ENCODE results near the gene ATG10. TPM values are rescaled to one million over a fixed set of nuclear protein-coding genes. Genes with fewer than 3 reads are reported as not detected.
A peak's percentile ranks its signal among the peaks of the same experiment; 100 is the strongest.

Gene ATG10
- 1.7 and 2.8 TPM in 2 replicates for polyA plus RNA-seq (2011; rRNA removed)
- polyA minus RNA-seq (2011; rRNA and poly(A)+ RNA removed) = 0.76 and 1.9 TPM in 2 replicates

DNA sequence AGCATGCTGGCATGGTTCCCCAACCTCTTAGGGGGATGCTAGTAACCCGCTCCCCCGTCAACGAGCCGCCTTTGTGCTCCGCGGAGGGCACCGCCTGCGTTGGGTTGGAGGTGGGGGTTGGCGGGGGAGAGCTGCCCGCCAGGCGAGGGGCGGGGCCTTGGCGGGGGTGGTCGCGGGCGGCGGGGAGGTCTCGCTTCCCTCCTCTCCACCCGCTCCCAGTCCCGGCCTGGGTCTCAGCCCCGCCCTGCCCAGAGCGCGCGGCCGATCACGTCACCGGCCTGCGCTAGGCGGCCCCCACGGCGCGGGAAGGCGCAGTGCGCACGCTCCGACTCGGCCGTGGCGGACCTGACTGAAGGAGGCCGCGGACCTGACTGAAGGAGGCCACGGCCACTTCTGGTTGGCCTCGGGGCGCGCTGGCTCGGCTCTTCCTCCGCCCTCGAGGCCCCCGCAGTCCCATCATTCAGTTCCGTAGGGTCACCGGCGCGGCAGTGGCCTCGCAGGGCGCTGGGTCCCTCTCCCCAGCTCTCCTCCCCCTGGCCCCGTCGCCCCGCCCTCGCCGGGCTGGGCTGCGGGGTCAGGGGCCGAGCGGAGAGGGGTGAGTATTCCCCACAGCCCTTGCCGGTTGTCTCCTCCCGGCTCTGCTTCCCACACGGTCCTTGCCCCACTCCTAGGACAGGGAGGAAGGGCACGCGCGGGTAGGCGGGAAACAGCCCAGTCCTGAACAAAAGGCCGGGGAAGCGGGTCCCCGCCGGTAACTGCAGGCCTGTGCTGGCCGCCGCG, at the start of gene ATG10:
ATG10 (plus strand) TSS at position 312 of the 780 bp plus-strand sequence. CDS start 15,548 bp downstream, outside the sequence.
- peak; percentile 47 for DNase-seq (ENCODE audit: low read depth)
- Histone ChIP-seq H3K27me3 (ENCODE audit: control insufficient read depth, insufficient read depth, low read length) (no peaks in the 10 kb centered on the region), H3K36me3 (ENCODE audit: control insufficient read depth, insufficient read depth, low read length) (no peaks in the 10 kb centered on the region), H3K4me3 (ENCODE audit: low read depth, low read length) (peak within 1 kb of the TSS; percentile 78)
- TF ChIP-seq, protein P1, sequence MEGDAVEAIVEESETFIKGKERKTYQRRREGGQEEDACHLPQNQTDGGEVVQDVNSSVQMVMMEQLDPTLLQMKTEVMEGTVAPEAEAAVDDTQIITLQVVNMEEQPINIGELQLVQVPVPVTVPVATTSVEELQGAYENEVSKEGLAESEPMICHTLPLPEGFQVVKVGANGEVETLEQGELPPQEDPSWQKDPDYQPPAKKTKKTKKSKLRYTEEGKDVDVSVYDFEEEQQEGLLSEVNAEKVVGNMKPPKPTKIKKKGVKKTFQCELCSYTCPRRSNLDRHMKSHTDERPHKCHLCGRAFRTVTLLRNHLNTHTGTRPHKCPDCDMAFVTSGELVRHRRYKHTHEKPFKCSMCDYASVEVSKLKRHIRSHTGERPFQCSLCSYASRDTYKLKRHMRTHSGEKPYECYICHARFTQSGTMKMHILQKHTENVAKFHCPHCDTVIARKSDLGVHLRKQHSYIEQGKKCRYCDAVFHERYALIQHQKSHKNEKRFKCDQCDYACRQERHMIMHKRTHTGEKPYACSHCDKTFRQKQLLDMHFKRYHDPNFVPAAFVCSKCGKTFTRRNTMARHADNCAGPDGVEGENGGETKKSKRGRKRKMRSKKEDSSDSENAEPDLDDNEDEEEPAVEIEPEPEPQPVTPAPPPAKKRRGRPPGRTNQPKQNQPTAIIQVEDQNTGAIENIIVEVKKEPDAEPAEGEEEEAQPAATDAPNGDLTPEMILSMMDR (IDR thresholded peaks at IDR 0.05; ENCODE audit: insufficient read depth, low read depth, low read length) = no peak
- POLR2A ChIA-PET = interaction anchor here (0.6 kb wide), 1 partner anchor 120 kb away, joined by 4 read pairs; no protein-coding TSS in a partner anchor
- CTCF ChIA-PET = no interaction called here

DNA sequence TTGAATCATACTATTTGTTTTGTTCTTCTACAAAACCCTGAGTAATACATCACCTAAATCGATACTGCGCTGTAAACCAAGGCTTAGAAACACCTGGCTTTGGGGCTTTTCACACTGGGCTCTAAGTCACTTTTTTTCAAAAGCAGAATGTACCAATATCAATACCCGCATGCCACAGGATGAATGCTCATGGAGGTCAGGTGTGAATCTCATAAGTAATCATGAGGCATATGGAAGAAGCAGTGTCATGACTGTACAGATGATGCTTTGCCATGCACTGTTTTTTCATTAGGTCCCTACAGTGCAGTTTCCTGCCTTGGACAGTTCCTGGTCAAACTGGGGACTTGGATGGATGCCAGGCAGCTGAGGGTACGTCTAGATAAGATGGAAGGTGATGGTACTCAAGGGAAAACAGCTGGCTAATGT, 49.0 kb upstream of the ATG10 start:
- ChIA-PET CTCF (no interaction called here), POLR2A (no interaction called here)
- no peak overlapping the region for H3K4me3 ChIP-seq (ENCODE audit: low read depth, low read length)
- peaks cover 1% of the 10 kb centered on the region for H3K27me3 ChIP-seq (ENCODE audit: control insufficient read depth, insufficient read depth, low read length)
- H3K36me3 ChIP-seq (ENCODE audit: control insufficient read depth, insufficient read depth, low read length) = no peaks in the 10 kb centered on the region
- TF ChIP-seq, protein P1 (IDR thresholded peaks at IDR 0.05; ENCODE audit: insufficient read depth, low read depth, low read length) = no peak
- no peak for DNase-seq (ENCODE audit: low read depth)

DNA sequence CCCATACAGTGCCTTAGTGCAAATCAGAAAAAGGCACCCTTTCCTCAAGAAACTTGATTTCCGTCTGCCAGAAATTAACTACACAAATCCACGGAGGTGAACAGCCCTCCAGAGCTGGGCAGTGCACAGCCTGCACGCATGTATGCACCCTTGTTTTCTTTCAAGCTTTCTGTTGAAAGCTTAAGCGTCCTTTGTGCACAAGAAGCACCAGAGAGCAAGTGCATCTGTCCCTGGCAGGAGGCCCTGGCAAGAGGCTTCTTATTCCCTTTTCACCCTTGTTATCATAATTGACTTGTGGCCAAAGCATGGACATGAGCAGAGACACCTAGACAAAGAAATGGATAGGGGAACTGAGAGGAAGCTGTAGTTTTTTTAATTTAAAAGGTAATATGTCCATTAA, 47.4 kb upstream of the ATG10 start:
- no peaks in the 10 kb centered on the region; the same call in 1 of the 2 replicates for H3K27me3 ChIP-seq (ENCODE audit: control insufficient read depth, insufficient read depth, low read length)
- no peaks in the 10 kb centered on the region for H3K36me3 ChIP-seq (ENCODE audit: control insufficient read depth, insufficient read depth, low read length)
- no peak for DNase-seq (ENCODE audit: low read depth)
- H3K4me3 ChIP-seq (ENCODE audit: low read depth, low read length) = no peak overlapping the region
- ChIA-PET POLR2A (no interaction called here), CTCF (no interaction called here)
- TF ChIP-seq, protein P1 (IDR thresholded peaks at IDR 0.05; ENCODE audit: insufficient read depth, low read depth, low read length) = no peak

DNA sequence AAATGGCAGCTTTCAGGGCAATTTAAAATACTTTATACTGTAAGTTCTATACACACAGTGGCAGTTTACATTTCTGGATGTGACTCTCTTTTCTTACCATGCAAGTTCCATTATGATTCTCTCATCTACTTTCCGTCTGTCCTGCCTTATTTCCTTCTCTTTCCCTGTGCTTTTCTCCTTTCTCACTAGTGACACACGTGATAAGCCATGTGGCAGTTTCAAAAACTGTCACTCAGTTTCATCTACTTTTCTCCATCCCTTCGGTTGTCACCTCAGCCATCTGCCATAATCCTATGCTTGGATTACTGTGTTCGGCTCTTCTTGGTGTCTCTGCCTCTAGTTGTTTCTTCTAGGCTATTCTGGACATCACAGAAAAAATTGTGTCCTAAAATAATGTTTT, 46.8 kb upstream of the ATG10 start:
- Histone ChIP-seq H3K4me3 (ENCODE audit: low read depth, low read length) (no peak overlapping the region), H3K36me3 (ENCODE audit: control insufficient read depth, insufficient read depth, low read length) (no peaks in the 10 kb centered on the region), H3K27me3 (ENCODE audit: control insufficient read depth, insufficient read depth, low read length) (no peaks in the 10 kb centered on the region; the same call in 1 of the 2 replicates)
- no peak for DNase-seq (ENCODE audit: low read depth)
- TF ChIP-seq, protein P1 (IDR thresholded peaks at IDR 0.05; ENCODE audit: insufficient read depth, low read depth, low read length) = no peak
- ChIA-PET POLR2A (no interaction called here), CTCF (no interaction called here)

DNA sequence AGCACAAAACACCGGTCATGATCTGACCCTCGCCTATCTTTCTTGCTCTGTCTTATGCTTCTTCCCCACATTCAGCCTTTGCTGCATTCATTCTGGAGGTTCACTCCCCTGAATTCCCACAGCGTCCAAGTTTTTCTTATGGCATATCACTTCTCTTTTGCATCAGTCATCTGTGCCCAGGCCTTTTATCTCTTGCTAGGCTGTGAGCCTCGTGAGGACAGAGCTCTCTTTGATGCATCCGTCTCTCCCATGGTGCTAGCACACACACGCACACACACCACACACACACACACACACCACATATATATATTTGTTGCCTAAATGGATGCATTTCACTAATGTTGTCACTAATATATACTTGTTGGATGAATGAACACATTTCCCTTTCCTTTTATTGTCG, 45.8 kb upstream of the ATG10 start:
- CTCF ChIA-PET = no interaction called here
- Histone ChIP-seq H3K36me3 (ENCODE audit: control insufficient read depth, insufficient read depth, low read length) (no peaks in the 10 kb centered on the region), H3K4me3 (ENCODE audit: low read depth, low read length) (no peak overlapping the region), H3K27me3 (ENCODE audit: control insufficient read depth, insufficient read depth, low read length) (no peaks in the 10 kb centered on the region; the same call in 1 of the 2 replicates)
- DNase-seq (ENCODE audit: low read depth) = no peak
- TF ChIP-seq, protein P1 (IDR thresholded peaks at IDR 0.05; ENCODE audit: insufficient read depth, low read depth, low read length) = no peak
- POLR2A ChIA-PET = no interaction called here

Measured in BJ (cell line).